ENCODE results near the gene PCSK7. TPM values are rescaled to one million over a fixed set of nuclear protein-coding genes. Genes with fewer than 3 reads are reported as not detected.

The PCSK7 gene
- total RNA-seq, 2 donors from 2014 or later: 38.5 to 45.7 TPM

DNA sequence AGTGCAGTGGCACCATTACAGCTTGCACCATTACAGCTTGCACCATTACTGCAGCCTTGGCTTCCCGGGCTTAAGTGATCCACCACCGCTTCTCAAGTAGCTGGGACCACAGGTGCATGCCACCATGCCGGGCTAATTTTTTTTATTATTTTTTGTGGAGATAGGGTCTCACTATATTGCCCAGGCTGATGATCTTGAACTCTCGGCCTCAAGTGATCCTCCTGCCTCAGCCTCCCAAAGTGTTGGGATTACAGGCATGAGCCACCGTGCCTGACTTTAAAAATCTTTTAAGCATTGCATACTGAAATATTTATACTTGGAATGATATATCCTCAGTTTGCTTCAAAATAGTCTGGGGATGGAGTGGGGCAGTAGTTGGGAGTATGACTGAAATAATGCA, 77.4 kb downstream of the PCSK7 start:
- Histone ChIP-seq H3K27me3 (replicated peaks; ENCODE audit: insufficient read depth) (no peaks in the 10 kb centered on the region), H3K36me3 (no peaks in the 10 kb centered on the region), H3K9me3 (no peaks in the 10 kb centered on the region), H3K4me1 (replicated peaks) (no peaks in the 10 kb centered on the region), H3K27ac (no peak overlapping the region), H3K4me3 (no peak overlapping the region)
- no peak for DNase-seq (ENCODE audit: low spot score)
- 90% methylated on average over 5 of the region's 5 CpGs for WGBS
- no peak for TF ChIP-seq POLR2AphosphoS5 (IDR thresholded peaks at IDR 0.05)
- TF ChIP-seq, protein P1, sequence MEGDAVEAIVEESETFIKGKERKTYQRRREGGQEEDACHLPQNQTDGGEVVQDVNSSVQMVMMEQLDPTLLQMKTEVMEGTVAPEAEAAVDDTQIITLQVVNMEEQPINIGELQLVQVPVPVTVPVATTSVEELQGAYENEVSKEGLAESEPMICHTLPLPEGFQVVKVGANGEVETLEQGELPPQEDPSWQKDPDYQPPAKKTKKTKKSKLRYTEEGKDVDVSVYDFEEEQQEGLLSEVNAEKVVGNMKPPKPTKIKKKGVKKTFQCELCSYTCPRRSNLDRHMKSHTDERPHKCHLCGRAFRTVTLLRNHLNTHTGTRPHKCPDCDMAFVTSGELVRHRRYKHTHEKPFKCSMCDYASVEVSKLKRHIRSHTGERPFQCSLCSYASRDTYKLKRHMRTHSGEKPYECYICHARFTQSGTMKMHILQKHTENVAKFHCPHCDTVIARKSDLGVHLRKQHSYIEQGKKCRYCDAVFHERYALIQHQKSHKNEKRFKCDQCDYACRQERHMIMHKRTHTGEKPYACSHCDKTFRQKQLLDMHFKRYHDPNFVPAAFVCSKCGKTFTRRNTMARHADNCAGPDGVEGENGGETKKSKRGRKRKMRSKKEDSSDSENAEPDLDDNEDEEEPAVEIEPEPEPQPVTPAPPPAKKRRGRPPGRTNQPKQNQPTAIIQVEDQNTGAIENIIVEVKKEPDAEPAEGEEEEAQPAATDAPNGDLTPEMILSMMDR (IDR thresholded peaks at IDR 0.05): no peak
- TF ChIP-seq POLR2A (IDR thresholded peaks at IDR 0.05): no peak
- intact Hi-C loops (cut with DNase I): no loop called here

Small RNAs within 50 kb of the gene (small RNA-seq; reads per million reads assigned to genes)
- gene RF00564: 0 reads per million in 2 donors

Other genes starting within 250 kb of the PCSK7 start
- gene SIK3, start 133.6 kb downstream of the PCSK7 start, total RNA-seq: 10 to 100 TPM; 26.2 to 77.6 TPM
- 100 to 1,000 TPM in 1 of 2 donors, 10 to 100 TPM in 1; 72.5 to 126 TPM for gene PAFAH1B2, start 87.8 kb downstream of the PCSK7 start, total RNA-seq
- 100 to 1,000 TPM in 1 of 2 donors, 10 to 100 TPM in 1; 69.5 to 144 TPM for gene SIDT2, start 53.3 kb downstream of the PCSK7 start, total RNA-seq
- gene TAGLN, start 32.7 kb downstream of the PCSK7 start, total RNA-seq: 1,000 to 10,000 TPM; 2,153 to 2,440 TPM
- gene RNF214, start 598 bp upstream of the PCSK7 start, total RNA-seq: 10 to 100 TPM in 1 of 2 donors, 1 to 10 TPM in 1; 9.4 to 24.8 TPM
- gene BACE1-AS, start 59.3 kb upstream of the PCSK7 start, total RNA-seq: 10 to 100 TPM in 1 of 2 donors, 1 to 10 TPM in 1; 4.8 to 19.1 TPM
- gene BACE1, start 84.2 kb upstream of the PCSK7 start, total RNA-seq: 10 to 100 TPM; 12.4 to 28.4 TPM
- 10 to 100 TPM; 27.7 to 40.6 TPM for gene CEP164, start 95.8 kb upstream of the PCSK7 start, total RNA-seq

Data from prostate gland (tissue), 2 donors.